GM12875 (cell line): ENCODE results near the gene KIF3B.

ENCODE experiments used
- H3K4me3 ChIP-seq: one replicate; pipeline ENCODE4 v1.5.1; 2011; ENCODE audit warnings: low read depth, low read length, control low read depth
- TF ChIP-seq, protein P1 (sequence below): IDR thresholded peaks from 2 replicates; pipeline ENCODE4 v1.5.1; 2011; ENCODE audit warnings: low read depth, mild to moderate bottlenecking, control low read depth, inconsistent platforms, low read length, moderate library complexity, borderline replicate concordance; ENCODE audit not compliant: insufficient read depth

The KIF3B gene

GRCh38 chr20:32294071-32294470, 16.6 kb downstream of the KIF3B start:
- TF ChIP-seq, protein P1, sequence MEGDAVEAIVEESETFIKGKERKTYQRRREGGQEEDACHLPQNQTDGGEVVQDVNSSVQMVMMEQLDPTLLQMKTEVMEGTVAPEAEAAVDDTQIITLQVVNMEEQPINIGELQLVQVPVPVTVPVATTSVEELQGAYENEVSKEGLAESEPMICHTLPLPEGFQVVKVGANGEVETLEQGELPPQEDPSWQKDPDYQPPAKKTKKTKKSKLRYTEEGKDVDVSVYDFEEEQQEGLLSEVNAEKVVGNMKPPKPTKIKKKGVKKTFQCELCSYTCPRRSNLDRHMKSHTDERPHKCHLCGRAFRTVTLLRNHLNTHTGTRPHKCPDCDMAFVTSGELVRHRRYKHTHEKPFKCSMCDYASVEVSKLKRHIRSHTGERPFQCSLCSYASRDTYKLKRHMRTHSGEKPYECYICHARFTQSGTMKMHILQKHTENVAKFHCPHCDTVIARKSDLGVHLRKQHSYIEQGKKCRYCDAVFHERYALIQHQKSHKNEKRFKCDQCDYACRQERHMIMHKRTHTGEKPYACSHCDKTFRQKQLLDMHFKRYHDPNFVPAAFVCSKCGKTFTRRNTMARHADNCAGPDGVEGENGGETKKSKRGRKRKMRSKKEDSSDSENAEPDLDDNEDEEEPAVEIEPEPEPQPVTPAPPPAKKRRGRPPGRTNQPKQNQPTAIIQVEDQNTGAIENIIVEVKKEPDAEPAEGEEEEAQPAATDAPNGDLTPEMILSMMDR = no peak
- H3K4me3 ChIP-seq = no peak overlapping the region

- TF ChIP-seq, protein P1 = no peak
- no peak overlapping the region for H3K4me3 ChIP-seq
Measured at GRCh38 chr20:32296412-32296811, 19.0 kb downstream of the KIF3B start.

DNA sequence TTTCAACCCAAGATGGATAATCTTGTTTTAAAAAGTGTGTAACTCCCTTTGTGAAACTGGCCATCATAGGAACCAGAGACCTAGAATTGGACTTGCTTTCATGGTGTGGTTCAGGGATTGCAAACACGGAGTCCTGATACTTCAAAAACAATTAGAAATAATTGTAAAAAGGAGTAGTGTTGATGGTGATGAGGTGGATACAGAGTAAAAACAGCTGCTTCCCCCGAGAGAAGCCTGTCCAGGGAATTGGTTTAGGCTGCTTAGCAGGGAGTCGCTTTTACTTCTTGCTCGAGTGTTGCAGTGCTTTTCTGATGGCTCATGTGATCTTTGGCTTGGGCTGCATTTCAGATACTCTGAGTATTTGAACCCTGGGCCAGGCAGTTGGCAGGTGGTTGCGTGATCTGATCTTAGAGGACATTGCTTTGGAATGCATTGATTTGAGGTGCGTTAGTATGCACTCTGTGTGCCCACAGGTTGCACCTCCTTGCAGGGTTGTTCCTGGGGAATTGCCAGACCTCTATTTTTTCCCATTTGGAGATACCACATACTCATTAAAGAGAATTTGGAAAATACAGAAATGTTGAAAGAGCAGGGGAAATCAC, 19.5 kb downstream of the KIF3B start:
- TF ChIP-seq, protein P1 = no peak
- no peak overlapping the region for H3K4me3 ChIP-seq

DNA sequence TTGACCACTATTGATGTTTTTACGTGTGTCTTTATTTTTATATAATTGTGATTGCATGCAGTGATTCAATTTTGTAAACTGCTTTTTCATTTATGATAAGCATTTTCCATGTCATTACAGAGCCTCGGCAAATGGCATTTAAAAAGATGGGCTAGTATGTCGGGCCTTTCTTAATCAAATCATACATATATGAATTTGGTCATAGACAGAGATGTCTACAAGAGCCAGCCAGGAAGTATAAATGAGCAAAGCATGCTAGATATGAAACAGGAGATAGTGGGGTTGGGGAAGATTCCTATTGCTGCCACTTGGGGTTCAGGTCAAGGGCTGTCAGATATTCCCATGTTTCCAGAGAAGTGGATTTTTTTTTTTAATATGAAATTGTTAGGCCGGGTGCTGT, 20.0 kb downstream of the KIF3B start:
- TF ChIP-seq, protein P1 = no peak
- H3K4me3 ChIP-seq = no peak overlapping the region

- H3K4me3 ChIP-seq = no peak overlapping the region
- TF ChIP-seq, protein P1 = no peak
Measured at GRCh38 chr20:32300647-32301046, 23.2 kb downstream of the KIF3B start.

DNA sequence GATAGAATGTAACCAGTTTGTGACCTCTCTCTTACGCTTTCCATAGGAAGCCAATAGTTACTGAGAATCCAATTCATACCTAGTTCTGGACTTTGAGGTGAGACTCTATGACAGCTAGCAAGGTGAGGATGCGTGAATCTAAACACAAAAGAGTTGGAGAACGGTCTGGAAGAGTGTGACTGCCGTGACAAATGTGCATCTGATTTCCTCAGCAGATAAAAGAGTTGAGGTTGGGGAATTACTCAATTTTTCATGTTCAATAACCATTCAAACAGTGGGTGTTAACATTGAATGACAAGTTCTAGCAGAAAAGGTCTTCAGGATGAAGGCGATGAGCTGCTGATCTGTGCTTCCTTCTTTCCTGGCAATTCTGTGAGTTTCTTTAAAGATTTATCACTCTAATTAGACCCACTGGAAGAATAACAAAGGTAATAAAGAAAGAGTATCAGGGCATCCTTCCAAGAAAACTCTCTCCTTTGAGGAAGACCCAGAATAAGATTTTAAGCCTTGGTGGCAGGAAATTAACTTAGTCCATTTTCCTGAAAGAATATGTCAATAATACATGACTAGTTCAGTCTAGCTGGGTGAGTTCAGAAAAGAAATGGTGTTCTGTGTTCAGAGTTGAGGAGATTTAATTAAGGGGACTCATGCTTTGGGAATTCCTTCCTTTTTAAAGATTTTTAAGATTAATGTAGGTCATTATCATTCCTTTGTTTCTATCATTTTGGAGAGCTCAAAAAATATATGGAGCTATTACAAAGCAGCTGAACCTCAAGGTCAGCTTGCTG, 24.5 kb downstream of the KIF3B start:
- TF ChIP-seq, protein P1 = no peak
- no peak overlapping the region for H3K4me3 ChIP-seq

GRCh38 chr20:32302507-32302872, 25.0 kb downstream of the KIF3B start:
- TF ChIP-seq, protein P1 = no peak
- no peak overlapping the region for H3K4me3 ChIP-seq
